HL-60/S4 (cell line): ENCODE data around the gene TCF20.

Source experiments
- in situ Hi-C: fragments of 300-500 bp; cut with MboI; formaldehyde crosslinking; loops from 2 replicates; pipeline ENCODE4 v1.14.3; 2022; ENCODE audit warnings: low sequenced_read_pairs

The TCF20 gene

DNA sequence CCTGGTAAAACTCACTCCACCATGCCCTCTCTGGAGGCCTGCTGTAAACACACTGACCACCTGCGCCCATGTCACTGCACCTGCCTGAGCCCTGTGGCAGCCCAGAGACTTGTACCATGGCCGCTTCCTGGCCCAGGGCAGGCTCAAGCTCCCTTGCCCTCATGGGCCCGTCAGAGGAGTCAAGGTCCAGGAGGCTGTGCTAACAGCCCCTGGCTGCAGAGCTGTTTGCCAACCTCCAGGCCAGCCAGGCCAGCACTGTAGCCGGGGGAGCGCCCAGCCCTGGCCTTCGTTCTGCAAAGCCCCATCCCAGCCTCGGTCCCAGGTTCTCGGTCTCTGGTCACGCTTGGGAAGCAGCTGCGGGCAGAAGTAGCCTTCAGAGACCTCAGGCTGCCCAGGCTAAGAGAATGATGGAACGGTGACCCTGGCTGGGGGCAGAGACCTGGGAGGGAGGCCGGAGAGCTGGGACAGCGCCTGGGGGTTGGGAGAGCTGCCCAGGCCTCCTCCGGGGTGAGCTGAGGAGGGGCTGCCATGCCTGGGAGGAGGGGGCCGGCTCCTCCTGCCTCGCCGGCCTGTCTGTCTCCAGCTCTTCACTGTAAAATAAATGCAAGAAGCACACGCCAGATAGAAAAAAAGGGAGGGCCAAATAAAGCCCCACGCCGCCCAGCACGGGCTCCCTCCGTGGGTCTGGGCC, 11.9 kb upstream of the TCF20 start:
- in situ Hi-C loops, result no loop called here

DNA sequence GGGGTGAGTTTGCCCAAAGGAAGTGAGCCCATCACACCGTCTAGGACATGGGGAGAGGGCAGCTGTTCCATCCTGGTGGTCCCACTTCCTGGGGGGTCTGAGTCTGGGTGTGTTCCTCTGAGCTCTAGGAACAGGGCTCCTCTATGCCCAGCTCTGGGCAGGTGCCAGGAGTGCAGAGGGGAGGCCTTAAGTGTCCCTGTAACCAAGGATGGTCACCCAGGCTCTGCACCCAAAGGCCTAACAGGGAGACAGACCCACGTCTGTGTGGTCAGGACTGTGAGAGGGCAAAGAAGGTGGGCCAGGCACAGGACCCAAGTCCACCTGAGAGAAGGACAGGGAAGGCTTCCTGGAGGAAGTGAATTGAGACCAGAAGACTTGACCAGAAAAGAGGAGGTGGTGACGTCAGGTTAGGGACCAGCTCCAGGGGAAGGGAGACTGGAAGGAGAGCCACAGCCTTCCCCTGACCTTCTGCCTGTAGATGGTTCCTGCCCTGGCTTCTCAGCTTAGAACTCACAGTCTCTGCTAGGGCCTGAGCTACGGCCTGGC, 11.3 kb upstream of the TCF20 start:
- in situ Hi-C loops, result no loop called here

DNA sequence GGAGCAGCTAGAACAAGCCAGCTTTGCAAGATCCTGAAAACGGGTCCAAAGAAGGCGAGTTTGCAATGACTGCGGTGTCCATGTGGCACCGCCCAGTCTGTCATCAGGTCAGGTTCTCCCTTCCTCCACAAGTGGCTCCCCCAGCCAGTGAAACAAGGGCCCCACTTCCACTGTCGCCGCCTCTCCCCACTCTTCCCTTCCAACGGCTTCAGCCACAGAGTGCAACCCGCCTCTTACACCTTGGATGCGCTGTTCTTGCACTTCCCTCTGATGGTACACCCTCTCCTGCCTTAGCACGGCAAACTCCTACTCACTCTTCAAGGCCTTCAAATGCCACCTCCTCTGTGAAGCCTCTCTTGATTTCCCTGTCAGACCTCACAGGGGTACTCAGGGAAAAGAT, 10.8 kb upstream of the TCF20 start:
- in situ Hi-C loops, result no loop called here

DNA sequence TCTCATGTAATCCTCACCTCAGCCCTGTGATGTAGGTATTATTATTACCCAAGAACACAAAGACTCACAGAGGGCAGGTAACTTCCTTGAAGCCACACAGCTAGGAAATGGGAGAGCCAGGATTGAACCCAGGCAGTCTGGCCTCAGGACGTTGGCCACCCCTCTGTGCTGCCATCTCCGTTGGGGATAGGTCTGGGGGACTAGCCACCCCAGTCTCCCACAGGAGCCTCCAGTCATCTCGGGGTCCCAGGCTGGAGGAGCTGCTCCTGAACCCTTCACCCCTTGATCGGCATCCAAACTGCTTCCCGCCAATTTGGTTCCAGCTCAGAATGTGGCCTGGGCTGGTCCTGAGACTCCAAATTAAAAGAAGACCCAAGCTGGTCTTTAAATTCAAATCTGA, 10.4 kb upstream of the TCF20 start:
- in situ Hi-C loops, result no loop called here

DNA sequence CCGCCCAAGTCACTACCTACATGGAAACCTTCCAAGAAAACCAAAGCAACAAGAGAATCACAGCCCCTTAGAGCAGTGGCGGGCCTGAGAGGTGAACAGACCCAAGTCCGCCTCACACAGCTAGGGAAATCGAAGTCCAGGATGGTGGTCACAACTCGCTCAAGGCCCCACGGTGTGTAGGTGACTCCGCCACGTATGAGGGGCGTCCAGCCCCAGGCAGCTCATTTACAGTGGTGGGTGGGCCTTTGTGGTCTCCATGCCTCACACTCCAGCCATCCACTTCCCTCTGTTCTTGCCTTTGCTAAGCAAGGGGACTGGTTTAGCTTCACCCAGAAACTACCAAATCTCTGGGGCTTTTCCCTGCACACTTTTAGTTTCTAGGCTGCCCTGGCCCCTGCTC, 9.7 kb upstream of the TCF20 start:
- in situ Hi-C loops, result no loop called here

DNA sequence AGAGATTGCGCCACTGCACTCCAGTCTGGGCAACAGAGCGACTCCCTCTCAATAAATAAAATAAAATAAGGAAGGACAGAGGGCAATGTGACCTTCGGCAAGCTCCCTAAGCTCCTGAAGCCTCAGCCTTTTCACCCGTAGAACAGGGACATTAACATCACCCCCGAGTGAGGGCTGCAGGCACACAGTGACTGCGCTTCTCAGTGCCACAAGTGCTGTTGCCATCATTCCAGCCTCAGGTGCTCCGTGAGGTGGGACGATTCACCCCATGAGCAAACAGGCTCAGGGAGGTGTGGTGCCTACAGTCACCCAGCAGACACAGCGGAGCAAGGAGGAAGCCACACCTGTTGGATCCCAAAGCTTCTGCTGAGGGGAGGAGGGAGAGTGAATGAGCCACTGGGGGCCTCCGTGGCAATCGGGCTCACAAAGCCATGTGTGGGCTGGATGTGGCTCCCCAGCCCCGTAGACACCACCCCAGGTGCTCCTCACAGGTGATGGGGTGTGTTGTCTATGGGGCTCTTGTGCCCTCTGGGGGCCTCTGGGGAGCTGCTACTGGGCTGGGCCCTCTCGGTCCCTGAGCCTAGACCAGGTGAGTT, 9.1 kb upstream of the TCF20 start:
- in situ Hi-C loops, result no loop called here

DNA sequence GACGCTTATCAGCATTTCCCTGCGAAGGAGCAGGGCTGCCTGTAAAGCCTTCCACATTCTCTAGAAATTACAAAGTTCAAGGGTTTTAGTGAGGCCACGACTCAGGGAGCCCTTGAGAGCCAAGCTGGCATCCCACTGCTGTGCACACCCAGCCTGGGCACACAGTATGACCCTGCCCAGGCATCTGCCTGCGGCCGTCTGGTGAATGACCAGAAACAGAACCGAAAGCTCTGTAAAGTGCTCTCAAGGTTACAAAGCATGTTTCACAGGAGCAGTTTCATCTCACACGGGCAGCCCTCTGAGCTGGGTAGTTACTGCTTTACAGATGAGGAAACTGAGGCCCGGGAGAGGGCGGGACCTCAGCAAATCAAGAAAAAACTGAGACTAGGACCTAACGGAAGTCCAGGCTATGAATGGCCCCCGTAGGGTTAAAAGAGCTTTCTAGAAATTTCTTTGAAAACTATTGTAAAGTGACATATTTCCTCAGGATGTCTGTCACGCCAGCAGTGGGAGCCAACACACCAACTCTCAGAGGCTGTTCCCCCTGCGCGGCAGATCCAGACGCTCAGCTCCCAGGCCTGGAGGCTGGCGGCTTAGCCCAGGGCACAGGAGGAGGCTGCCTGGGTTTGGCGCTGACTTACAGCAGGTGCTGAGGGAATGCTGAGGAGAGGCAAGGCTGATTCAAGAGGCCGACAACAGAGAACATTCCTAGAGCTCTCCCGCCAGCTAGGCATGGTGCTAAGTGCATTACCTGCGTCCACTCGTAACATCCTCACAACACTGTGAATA, 7.7 kb upstream of the TCF20 start:
- in situ Hi-C loops, result no loop called here

DNA sequence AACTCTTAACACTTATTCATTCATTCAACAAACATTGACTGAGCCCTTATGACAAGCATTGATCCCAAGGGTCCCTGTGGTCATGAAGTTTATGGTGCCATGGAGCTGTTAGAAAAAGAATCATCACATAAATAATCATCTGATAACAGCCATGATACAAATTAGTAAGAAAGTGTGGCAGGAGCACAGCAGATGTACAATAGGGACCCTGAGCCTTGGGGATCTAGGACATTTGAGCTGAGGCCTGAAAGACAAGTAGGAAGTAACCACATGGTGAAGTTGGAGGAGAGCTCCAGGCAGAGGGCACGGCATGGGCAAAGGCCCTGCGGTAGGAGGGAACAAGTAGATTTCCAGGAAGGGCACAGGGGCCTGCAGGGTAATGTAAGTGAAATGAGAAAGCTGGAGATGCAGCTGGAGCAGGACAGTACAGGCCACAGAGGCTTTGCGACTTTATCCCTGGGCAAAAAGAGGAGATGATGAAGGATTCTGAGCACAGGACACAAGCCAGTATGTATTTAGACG, 6.8 kb upstream of the TCF20 start:
- in situ Hi-C loops, result no loop called here

DNA sequence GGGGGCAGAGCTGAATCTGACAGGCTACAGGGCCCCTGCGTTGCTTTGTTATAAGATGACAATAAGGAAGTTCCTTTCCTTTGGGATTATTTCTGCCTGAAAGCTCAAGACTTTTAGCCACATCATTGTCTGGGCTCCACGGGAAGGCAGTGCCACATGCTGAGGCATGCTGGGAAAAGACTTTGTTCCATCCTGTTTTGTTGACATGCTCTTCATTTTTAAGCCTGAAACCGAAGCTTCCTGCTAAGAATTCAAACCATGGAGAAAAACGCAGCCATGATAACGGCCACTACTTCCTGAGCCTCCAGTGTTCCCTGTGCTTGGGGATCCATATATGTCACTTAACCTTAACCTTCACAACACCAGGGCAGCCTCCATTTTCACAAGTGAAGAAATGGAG, 5.5 kb upstream of the TCF20 start:
- in situ Hi-C loops, result no loop called here

DNA sequence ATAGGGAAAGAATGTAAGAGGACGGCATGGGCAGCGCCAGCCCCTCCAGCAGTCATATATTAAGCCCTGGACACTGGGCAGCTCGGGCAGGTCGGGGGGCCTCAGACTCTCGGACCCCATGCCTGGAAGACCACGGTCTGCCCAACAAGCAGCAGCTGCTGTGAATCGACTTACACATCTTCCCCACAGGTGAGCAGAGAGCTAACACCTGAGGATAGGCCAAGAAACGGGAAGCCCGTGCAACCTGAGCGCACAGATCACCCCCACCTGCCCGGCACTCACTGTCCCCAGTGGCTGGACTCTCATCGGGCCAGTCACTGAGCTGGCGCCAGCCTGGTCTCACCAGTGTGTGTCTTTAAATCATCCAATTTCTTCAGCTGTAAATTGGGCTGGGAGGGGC, 4.7 kb upstream of the TCF20 start:
- in situ Hi-C loops, result no loop called here

DNA sequence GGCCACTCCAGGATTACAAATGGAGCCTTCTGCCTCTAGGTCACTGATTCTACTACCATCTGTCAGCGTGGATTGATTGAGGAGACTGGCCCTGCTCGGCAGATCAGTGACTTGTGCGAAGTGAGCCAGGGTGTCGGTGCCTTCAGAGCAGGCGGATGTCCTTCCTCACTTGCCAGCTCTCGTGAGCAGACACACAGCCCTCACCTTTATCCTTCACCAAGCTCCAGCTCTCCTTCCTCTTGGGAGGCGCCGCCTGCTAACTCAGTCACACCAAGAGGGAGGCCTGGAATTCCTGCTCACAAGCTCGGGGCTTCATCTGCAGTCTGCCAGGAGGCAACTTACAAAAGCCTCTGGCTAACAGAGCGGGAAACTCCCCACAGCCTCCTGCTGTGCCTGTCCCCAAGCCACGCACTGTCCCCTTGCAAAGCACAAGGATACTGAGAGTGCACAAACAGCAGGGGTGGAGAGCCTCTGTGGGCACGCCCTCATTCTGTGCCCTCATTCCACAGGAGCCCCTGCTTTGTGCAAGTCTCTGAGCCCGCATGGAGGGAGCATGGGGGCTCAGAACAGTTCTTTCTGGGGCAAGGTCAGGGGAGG, 3.5 kb upstream of the TCF20 start:
- in situ Hi-C loops, result no loop called here

DNA sequence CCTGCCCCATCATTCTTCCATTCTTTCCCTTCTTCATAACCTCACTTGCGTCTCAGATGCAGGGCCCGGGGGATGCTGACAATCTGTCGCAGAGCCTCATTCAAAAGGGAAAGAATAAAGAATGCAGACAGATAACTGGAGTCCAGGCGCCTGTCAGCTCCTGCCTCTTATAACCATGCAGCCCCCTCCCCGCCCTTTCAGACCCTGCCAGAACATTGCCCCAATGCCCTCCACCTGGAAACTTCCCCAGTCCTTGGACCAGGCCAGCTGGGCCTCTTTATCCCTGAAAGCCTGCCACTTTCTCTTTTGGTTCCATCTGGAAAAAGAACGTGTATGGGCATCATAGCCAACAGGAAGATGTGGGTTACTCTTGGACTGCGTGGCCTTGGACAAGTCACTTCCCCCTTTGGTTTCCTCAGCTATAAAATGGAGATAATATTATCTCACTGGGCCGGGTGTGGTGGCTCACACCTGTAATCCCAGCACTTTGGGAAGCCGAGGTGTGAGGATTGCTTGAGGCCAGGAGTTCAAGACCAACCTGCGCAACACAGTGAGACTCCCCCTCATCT, 2.1 kb upstream of the TCF20 start:
- in situ Hi-C loops, result no loop called here

DNA sequence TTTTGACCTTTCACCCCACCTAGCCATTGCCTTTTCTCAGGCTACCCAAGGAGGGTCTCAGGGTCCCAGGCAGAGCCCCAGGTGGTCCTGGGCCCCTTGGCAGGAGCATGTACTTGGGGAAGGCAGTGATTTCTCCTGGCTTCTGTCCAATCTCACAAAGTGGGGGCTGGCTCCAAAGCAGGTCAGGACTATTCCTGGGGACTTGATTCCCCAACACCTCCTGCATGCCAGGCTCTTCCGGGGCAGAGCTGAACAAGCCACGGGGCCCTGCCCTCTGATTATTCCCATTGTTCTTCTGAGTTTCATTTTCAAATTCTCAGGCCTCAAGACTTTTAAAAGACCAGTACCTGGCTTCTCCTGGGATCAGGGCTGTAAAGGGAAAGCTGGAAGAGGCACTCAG, 1.5 kb upstream of the TCF20 start:
- in situ Hi-C loops, result no loop called here

DNA sequence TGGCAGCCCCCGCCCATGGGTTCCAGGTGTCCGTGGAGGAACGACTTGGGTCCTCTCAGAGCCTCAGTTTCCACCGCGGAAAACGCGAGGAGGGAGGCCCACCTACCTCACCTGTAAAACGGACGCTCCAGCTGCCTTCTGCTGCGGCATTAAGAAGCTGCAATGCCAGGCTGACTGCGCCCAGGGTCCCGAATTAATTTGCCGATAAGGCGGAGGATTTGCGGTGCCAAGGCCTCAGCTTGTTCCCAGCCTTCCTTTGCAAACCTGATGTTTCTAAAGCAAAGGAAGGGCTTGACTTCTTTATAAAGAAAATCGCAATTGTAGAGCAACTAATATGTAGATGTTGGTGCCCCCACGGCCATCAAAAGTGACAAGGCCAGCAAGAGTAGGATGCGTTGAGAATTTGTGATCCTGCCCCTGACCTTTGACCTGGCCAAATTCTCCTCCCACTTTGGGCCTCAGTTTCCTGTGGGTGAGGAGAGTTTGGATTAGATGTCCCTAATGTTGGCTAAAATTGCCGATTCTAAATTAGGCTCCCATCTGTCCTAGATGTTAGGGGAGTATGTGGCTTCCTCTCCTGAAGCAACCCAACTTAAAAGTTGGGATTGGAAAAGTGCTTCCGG, 849 bp upstream of the TCF20 start:
- in situ Hi-C loops, result no loop called here

DNA sequence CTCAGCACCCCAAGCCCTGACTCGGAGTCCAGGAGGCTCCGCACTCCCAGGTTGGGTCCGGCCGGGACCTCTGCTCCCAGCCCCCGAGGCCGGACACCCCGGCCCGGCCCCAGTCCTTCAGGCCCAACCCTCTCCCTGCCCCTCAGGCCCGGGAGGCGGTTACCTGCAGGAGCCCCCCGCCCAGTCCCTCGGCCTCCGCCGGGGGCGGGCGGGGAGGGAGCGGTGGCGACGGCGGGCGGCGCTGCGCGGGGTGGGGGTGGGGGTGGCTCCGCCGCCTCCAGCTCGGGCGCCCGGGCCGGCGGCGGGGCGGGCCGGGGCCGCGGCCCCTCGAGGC, 310 bp downstream of the TCF20 start:
- in situ Hi-C loops, result no loop called here

DNA sequence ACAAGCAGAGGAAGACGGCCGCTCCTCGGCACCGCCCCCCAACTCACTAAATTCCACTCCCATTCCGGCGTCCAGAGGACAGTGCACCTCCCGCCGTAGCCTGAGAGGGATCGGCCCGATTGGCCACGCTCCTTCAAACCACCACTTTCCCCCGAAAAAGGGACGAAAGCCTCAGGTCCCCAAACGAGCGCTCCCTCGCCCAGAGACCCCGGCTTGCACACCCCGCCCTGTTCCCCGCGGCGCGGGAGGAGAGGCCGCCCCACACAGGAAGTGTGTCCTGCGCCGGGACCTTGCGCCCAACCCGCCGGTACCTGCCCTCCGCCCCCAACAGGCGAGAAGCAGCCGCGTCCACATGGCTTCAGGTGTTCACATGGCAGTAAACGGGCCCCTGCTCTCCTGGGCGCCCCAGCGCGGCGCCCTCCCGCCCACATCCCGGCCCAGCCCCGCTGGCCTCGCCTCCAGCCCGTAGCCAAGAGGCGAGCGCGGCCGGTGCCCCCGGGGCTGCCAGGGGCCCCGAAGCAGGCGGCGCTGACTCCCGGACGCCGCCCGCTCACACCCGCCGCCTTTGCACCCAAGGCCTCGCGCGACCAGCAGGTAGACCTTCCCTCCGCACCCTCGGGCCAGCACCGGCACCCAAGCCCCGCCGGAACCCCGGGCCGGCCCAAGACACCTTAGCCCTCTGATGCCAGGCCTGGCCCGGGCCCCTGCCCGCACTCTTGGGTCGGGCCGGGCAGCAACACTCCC, 849 bp downstream of the TCF20 start:
- in situ Hi-C loops, result no loop called here

DNA sequence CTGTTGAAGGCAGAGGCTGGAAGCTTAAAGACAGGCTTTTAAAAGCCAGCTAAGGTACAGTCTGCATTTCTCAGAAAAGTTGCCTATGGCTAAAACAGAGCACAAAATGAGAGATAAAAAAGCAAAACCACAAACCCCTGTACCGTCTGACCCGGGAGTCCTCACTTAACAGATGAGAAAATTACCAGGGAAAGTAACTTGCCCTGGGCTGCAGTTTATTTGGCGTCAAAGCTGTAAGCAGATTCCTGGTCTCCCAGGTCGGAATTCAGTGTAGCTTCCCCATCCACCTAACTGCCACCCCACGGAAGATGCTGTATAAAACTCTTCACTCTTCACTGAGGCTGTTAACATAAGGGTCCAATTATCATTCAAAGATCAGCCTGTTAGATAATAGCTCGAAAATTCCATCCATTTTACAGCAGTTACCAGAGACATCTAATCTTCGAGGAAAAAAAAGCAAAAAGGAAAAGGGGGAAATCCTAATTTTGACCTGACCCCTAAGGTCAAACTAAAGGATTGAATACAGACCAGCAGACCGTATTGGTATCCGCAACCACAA, 1.5 kb downstream of the TCF20 start:
- in situ Hi-C loops, result no loop called here

DNA sequence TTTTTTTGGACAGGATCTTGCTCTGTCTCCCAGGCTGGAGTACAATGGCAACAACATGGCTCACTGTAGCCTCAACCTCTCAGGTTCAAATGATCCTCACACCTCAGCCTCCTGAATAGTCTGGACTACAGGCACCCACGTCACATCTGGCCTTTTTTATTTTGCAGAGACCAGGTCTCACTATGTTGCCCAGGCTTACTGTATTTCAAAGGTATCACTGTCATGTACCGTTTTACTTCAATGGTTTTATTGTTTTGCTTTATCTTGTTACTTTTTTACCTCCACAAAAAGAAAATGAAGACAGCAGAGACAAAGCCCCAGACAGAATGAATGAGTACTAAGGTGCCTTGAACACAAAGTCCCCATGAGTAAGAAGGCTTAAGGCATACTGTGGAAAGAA, 5.1 kb downstream of the TCF20 start:
- in situ Hi-C loops, result no loop called here

DNA sequence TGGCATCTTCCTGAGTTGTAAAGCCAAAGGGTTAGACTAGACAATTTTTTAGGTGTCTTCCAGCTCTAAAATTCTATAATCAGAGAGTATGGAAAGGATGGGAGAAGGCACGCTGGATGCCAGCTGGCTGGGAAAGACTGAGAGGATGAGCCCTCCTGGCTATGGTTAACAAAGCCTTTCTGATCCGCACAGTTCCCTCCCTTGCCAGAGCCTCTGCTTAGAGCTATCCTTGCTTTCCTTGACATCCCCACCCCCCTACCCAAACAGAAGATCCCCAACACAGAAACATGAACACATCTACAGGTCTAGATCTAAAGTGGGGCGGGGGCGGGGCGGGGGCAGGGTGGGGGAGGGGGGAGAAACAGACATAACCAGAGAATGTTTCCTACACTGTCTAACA, 6.5 kb downstream of the TCF20 start:
- in situ Hi-C loops, result no loop called here

DNA sequence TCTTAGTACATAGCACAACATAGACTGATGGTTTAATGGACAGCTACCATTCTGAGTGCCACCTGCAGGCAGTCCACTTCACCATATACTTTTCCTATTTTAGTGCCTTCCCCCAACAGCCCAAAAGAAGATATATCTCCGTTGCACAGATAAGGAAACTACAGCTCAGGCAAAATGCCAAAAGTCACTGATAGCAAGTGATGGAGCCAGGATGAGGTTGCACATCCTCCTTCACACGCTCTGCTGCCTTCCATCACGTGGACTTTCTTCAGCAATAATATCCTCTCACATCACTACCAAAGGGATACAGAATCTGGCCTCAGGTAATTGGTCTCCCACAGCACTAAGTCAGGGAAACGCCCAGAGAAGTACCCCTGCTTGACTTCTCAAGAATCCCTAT, 7.5 kb downstream of the TCF20 start:
- in situ Hi-C loops, result no loop called here
